ENCODE measurements around the gene OPCML.

- TF ChIP-seq CTCF (IDR thresholded peaks at IDR 0.05) (no peak), POLR2AphosphoS5 (IDR thresholded peaks at IDR 0.05; ENCODE audit: low read depth, low read length) (no peak), REST (IDR thresholded peaks at IDR 0.05; ENCODE audit: insufficient read depth in 1 of 2, low read depth in 2 of 2, low read length in 1 of 2) (no peak), SIN3A (IDR thresholded peaks at IDR 0.05; ENCODE audit: borderline replicate concordance, insufficient read depth, low read depth, low read length) (no peak)
These were observed 408.9 kb downstream of the OPCML start for GRCh38 chr11:133123366-133123765.
